NCI-H1436 (cell line): Measurements from ENCODE around the gene KLHL36.
"Not testable (repeated sequence)": the region's sequence is repeated elsewhere in the genome, so short reads cannot be mapped to it uniquely, and the experiment has no call there.

Experiments used
- DNase-seq: peaks from one replicate; lab custom pipeline; 2025; lab: John Stamatoyannopoulos, UW

Gene KLHL36

GRCh38 chr16:84673561-84673960, 25.2 kb downstream of the KLHL36 start:
- no peak for DNase-seq

- DNase-seq: no peak
These were observed 27.1 kb downstream of the KLHL36 start for GRCh38 chr16:84675423-84675822.

GRCh38 chr16:84675884-84676283, 27.6 kb downstream of the KLHL36 start:
- DNase-seq: no peak

- no peak for DNase-seq
These were observed 28.9 kb downstream of the KLHL36 start for GRCh38 chr16:84677017-84677803.

GRCh38 chr16:84677849-84678248, 29.5 kb downstream of the KLHL36 start:
- no peak for DNase-seq

- DNase-seq: no peak
These were observed 30.2 kb downstream of the KLHL36 start for GRCh38 chr16:84678541-84678940.

GRCh38 chr16:84680165-84680842, 32.0 kb downstream of the KLHL36 start:
- DNase-seq: no peak

- DNase-seq: no peak
These were observed 32.7 kb downstream of the KLHL36 start for GRCh38 chr16:84680843-84681629.

GRCh38 chr16:84683691-84684591, 35.6 kb downstream of the KLHL36 start:
- DNase-seq: no peak

- no peak for DNase-seq
These were observed 36.3 kb downstream of the KLHL36 start for GRCh38 chr16:84684592-84684965.

- DNase-seq: no peak
These were observed 36.9 kb downstream of the KLHL36 start for GRCh38 chr16:84685210-84685609.

- DNase-seq: no peak
These were observed 38.5 kb downstream of the KLHL36 start for GRCh38 chr16:84686707-84687298.

GRCh38 chr16:84687715-84688114, 39.4 kb downstream of the KLHL36 start:
- no peak for DNase-seq

- DNase-seq: not testable (repeated sequence)
These were observed 39.9 kb downstream of the KLHL36 start for GRCh38 chr16:84688163-84688562.

GRCh38 chr16:84689111-84689510, 40.8 kb downstream of the KLHL36 start:
- no peak for DNase-seq

- DNase-seq: no peak
These were observed 41.9 kb downstream of the KLHL36 start for GRCh38 chr16:84690088-84690819.

- DNase-seq: no peak
These were observed 44.3 kb downstream of the KLHL36 start for GRCh38 chr16:84692451-84693214.

GRCh38 chr16:84693869-84694268, 45.6 kb downstream of the KLHL36 start:
- DNase-seq: not testable (repeated sequence)

- DNase-seq: no peak
These were observed 46.7 kb downstream of the KLHL36 start for GRCh38 chr16:84694980-84695379.
